ENCODE measurements around the gene HEXD.
"Not testable (repeated sequence)": the region's sequence is repeated elsewhere in the genome, so short reads cannot be mapped to it uniquely, and the experiment has no call there.

Gene HEXD

DNA sequence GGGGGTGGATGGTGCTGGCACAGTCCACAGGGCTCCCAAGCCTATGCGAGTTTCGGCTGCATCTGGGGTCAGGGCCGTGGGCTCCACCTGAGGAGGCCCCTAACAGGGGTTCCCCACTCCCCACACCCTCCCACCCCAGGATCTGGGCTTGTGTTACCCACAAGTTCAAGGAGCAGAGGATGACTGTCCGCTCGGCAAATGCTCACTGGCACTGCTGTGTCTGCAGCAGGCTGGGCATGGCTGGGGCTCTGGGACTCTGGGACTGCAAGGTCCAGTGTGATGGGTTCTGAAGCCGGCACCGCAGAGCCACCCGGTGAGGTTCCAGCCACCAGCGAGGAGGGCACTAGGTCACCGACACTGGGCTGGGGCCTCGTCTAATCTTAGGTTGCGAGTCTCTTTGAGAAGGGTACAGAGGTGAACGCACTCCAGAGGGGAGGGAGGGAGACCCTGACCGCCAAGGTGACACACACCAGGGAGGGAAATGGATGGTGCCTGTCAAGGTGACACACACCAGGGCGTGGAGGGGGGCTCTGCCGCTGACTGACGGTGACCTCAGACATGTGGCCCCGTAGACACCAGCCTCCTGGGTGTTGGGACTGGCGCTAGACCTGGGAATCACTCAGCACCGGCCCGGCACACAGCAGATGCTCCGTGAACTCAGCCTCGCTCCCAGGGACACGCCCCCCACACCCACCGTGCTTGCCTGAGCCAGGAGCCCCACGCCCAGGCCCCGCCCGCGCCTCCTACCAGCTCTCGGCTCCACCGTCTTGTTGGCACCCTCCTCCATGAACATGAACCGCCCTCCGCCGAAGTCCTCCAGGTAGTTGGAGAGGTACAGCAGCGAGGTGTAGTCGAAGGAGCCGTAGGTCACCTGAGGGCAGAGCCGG, 20.5 kb upstream of the HEXD start:
- DNase-seq = no peak

DNA sequence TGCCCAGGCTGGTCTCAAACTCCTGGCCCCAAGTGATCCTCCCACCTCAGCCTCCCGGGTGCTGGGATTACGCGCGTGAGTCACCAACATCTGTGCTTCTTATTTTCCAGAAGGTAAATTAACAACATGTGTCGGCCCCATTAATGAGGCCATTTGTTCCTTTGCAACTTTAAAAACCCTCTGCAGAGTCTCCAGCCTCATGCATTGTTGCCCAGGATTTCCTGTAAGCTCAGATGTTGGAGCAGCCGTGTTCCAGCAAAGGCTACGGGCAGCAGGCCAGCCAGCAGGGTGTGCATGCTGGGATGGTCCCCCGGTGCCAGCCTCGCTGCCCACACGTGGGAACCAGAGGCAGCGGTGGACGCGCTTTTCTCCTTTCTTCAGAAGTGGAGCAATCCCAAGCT, 19.1 kb upstream of the HEXD start:
- no peak for DNase-seq

DNA sequence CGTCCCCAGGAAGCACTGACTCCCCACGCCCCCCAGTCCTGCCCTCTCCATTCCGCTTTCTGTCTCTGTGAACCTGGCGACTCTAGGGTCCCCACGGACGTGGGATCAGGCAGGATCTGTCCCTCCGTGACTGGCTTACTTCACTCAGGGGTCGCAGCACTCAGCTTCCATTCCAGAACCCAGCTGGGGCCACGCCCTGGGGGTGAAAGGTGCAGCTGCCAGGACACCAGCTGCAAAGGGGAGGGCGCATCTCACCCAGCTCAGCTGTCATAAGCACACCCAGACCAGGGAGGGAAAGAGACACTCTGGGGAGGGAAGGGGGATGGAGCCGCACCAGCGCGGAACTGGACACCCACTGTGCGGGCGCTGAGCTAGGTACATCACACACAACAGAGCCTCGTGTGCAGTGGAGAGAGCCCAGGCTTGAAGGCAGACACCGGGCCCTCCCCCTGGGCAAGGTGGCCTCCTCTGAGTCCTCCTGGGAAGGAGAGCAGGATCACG, 18.5 kb upstream of the HEXD start:
- no peak for DNase-seq

- no peak for DNase-seq
Measured at GRCh38 chr17:82400206-82400605, 17.9 kb upstream of the HEXD start.

DNA sequence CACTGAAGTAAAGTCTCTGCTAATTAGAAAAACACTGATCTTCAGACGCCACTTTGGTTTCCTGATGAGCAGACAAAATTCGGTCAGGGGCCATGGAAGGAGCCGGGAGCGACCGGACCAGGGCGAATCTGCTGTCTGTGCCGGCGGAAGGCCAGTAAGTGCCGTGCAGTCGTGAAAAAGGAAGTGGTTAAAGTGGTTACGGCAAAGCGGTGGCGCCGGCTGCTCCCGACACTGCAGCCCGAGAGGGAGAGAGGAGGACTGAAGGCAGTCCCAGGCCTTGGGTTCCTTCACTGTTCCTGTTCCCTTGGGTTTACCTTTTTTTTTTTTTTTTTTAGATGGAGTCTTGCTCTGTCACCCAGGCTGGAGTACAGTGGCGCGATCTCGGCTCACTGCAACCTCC, 17.3 kb upstream of the HEXD start:
- no peak for DNase-seq

GRCh38 chr17:82402865-82403264, 15.3 kb upstream of the HEXD start:
- DNase-seq = no peak

- no peak for DNase-seq
Measured at GRCh38 chr17:82403662-82404660, 14.2 kb upstream of the HEXD start.

DNA sequence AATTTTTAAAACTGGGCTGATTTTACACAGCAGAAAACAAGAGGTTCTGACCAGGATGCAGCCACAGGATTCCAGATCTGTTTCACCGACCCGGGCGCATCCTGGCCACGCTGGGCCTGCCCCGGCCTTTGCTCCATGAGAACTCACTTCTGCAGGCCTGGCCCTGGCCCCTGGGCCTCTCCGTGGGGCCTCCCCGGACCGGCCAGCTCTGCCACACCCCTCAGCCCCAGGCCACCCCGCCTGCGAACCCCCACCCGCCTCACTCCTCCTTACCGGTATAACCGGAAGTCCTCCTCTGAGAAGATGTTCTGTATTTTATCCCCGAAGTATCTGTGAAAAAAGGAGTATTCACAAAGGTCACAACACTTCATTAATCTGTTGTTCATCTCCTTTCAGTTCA, 13.1 kb upstream of the HEXD start:
- DNase-seq = no peak

DNA sequence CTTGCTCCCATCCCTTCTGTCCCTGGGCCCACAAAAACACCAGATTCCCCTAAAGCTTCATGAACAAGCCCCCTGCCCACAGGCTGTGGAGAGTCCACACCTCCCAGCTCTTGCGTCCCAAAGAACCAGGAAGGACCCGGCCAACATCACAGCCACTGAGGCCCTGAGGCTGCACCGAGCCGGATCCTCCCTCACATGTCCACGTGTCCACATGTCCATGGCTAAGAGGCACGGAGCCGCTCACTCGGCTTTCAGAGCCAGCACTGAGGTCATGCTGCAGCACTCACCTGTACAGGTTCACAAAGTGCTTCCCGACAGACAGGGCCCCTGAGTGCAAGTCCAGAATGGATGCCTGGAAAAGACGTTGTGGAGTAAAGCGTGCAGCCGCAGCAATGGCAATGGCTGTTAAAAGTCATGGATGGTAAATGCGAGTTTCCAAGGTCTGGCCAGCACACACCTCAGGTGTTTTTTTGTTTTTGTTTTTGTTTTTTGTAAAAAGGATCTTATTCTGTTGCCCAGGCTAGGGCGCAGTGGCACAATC, 11.9 kb upstream of the HEXD start:
- DNase-seq = no peak

- DNase-seq = no peak
Measured at GRCh38 chr17:82407255-82407654, 10.9 kb upstream of the HEXD start.

DNA sequence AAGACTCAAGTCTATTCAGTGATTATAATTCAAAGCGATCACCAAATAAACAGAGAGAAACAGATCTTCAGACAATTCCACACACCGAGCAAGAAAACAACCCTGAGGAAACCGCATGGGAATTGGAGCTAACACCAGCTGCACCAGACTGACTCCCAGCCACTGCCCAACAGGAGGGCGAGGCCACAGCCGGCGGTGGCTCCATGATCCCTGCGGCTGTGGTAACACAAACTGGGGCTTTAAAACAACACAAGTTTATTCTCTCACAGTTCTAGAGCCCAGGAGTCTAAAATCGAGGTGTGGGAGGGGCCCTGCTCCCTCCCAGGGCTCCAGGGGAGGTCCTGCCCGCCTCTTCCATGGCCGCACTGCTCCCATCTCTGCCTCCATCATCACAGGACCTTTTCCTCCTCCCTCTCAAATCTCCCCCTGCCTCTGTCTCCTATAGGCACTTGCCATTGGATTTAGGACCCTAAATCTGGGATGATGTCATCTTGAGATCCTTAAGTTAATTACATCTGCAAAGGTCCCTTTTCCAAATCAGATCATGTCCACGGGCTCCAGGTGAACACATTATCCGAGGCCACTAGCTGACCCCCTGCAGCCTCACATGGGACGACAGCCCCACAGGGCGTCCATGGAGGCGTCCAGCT, 9.7 kb upstream of the HEXD start:
- no peak for DNase-seq

DNA sequence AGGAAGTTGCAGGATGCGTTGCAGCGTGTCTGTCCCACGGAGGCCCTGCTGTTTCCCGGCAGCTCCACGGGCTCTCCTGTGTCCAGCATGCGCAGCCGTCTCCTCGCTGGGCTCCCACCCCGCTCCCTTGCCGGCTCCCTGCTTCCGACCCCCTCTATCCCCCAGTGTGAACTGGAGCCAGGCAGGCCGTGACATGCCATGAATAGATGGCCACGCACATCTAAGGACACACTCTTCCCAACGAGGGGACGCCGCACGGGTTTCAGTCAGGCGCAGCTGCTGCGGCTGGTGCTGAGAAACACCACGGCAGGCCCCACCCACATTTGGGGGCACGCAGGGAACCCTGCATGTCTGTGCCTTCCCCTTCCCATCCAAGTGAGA, 9.2 kb upstream of the HEXD start:
- no peak for DNase-seq

DNA sequence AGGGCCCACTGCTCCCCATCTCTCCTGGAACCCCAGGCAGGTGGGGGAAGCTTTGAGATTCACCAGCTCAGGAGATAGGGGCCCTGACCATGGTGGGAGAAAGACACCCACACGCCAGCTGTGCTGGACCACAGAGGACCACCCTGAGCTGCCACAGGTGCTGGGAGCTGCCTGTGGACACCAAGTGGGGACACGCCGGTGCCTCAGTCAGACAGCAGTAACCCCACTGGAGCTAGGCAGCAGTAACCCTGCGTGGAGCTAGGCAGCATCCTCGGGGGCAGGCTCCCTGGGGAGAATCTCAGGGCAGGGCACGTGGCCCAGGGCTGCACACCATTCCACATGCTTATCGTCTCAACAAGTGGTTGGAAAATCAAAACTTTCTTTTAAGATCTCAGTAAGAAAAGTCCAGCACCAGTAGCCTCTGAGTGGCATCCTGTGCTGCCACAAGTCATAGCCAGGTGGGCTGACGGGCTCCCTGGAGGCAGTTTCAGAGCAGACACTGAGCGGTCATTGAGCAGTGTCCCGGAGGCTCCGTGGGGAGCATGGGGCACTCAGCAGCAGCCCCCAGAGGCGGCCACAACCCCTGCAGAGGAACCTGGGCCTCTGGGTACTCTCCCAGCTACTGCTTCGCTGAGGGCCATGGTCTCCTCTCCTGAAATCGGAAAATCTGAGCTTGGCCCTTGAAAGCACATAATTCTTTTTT, 8.0 kb upstream of the HEXD start:
- DNase-seq = no peak

GRCh38 chr17:82411396-82412053, 6.6 kb upstream of the HEXD start:
- no peak for DNase-seq

DNA sequence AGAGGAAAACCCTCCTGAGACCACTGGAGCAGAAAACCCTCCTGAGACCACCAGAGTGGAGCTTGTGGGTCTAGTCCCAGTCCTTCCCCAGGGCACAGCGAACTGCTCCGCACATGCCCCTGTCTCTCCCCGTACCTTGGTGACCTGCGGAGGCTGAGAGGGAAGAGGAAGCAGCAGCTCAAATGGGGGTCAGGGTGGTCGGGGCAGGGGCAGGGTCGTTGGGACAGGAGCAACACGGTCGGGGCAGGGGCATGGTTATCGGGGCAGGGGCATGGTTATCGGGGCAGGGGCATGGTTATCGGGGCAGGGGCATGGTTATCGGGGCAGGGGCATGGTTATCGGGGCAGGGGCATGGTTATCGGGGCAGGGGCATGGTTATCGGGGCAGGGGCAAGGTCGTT, 6.1 kb upstream of the HEXD start:
- not testable (repeated sequence) for DNase-seq

- DNase-seq = no peak
Measured at GRCh38 chr17:82412535-82413520, 5.3 kb upstream of the HEXD start.

DNA sequence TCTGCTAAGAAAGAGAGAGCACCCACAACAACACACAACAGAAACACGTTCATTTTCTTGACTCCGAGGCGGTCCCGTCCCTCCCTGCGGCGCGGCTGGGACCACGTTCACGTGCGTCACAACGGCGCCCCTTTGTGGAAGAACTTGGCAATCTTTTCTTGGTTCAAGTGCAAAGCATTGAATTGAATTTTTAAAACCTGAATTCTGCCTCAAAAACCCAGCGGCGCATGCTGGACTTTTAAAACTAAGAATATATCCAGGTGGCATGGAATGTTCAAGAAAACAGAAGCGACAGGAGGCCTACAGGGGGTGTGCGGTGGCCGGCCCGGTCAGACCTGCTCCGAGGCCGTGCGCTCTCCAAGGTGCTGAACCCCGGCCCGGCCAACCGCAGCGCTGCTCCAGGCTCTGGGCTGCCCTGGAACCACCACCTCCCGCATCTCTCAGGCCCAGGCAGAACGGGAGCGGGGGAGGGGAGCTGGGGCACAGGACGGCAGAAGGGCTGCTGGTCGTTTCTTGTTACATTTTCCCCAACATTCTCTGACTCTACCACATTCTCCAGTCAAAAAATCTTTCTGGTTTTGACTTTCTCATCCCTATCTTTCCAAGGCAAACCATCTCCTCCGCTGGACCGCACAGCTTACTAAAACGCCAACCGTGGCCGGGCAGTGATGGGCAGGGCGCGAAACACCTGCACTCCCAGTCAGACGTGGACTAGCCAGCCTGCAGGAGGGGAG, 3.4 kb upstream of the HEXD start:
- DNase-seq = peak; percentile 95

DNA sequence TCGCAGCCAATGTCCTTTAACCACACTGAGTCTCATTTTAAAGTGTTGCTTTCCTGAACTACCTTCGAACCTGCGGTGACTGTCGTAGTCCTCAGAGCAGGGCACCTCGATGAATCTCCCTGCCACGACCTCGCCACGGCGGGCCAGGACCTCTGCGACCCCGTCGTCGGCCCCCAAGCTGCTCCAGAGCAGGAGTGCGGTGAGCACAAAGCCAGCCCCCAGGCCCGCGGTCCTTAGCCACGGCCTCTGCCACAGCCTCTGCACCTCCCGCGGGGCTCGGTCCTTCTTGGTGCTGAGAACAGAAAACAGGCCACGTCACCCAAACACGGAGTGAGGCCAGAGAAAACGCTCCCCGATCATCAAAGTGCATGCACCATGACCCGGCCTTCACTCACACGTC, 2.8 kb upstream of the HEXD start:
- no peak for DNase-seq

DNA sequence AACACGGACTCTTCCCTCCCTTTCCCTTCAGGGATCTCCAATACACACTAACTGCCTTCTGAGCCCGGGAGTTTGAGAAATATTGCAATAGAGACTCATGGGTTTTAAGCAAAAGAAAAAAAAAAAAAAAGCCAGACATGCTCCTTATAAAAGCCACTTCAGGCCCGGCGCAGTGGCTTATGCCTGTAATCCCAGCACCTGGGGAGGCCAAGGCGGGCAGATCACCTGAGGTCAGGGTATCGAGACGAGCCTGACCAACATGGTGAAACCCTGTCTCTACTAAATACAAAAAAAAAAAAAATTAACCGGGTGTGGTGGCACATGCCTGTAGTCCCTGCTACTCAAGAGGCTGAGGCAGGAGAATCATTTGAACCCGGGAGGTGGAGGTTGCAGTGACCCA, 2.4 kb upstream of the HEXD start:
- no peak for DNase-seq

GRCh38 chr17:82416264-82416663, 1.9 kb upstream of the HEXD start:
- DNase-seq = no peak
